NCI-H1930 (cell line): ENCODE measurements around the gene CSMD2.
"Not testable (repeated sequence)": the region's sequence is repeated elsewhere in the genome, so short reads cannot be mapped to it uniquely, and the experiment has no call there.

Experiments
- DNase-seq, 2 experiments: peaks; one replicate each; lab custom pipeline; 2025; lab: John Stamatoyannopoulos, UW

CSMD2 gene

GRCh38 chr1:33548319-33548718 is 616.7 kb downstream of the CSMD2 start:
- DNase-seq, result no peak

GRCh38 chr1:33547576-33547975 is 617.5 kb downstream of the CSMD2 start:
- DNase-seq, result no peak

GRCh38 chr1:33541966-33542365 is 623.1 kb downstream of the CSMD2 start:
- no peak for DNase-seq

- DNase-seq, result no peak
These were observed 627.1 kb downstream of the CSMD2 start for GRCh38 chr1:33537885-33538284.

DNA sequence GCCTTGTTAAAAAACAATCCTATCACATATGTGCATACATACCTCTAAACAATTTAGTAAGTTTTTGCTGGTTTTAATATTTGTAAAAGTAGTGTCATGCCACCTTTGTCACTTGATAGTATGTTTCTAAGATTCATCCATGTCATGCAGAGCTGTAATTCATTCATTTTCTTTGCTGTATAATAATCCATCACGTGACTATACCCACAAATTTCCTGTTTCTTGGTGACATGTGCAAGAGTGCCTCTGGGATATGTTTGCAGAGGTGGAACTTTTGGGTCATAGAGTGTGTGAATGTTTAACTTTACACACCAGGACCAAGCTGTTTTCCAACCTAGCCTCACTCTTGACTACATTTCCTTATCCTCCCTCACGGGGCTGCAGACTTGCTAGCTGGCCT is 629.7 kb downstream of the CSMD2 start:
- DNase-seq, result no peak

DNA sequence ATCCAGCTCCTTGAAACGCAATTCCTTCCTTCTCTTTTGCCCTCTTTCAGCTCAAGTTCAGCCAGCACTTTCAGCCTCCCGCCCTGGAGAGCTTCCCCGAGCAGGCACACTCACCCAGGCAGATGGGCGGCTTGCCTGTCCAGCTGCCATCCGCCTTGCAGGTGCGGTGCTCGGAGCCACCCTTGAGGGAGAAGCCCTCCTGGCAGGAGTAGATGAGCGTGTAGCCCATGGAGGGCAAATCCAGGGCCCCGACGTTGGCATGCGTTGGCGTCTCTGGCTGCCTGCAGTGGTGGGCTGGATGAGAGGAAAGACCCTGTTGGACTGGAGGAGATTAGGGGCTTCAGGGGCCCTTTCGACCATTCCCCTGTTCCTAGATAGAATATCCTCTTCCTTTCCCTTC is 632.1 kb downstream of the CSMD2 start:
- no peak for DNase-seq

DNA sequence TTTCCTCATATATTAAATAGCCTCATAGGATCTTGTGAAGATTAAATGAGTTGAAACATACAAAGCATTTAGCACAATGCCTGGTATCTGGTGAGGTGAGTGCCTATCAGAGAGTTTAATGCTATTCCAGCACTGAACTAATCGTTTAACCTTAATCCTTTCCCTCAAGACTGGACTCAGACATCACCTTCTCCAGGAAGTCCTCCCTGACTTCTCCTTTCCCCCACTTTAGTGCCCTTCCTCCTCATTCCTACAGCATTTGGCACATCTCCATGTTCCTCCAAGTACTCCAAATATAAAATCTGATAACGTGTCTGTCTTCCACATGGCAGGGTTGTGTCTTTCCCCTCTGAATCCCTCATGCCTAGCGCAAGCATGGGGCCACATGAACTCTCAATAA is 632.8 kb downstream of the CSMD2 start:
- no peak for DNase-seq

GRCh38 chr1:33529957-33530356 is 635.1 kb downstream of the CSMD2 start:
- DNase-seq, result no peak

DNA sequence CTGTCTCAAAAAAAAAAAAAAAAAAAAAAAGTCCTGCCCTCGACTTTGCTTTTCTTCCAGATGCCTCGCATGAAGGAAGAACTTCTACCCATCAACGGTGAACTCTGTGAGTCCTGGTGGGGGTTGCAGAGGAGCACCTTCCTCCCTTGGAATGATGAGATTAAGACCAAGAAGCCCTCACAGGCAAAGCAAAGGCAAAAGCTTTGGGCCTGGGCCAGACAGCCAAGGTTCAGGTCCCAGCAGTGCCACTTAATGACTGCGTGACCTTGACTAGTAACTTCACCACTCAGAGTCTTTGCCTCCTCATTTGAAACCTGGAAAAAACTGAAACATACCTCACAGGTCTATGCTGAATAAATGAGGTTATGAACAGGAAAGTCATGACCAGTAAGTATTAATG is 637.1 kb downstream of the CSMD2 start:
- no peak for DNase-seq

DNA sequence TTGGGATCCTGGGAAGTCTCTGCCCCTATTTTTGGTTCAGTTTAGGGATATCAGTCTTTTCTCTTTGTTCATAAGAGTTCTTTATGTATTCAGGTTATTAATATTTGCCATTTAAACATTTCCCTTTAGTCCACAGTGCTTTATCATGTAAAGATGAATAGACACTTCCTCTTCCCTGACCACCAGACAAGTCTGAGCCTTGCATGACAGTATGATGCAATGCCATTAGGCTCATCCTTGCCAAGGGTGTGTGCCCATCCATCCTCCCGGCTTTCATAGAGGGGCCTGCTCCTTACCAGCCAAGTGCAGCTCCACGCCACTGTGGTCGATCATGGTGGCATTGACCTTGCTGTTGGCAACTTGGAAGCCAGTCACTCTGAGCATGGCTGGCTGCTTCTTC is 640.4 kb downstream of the CSMD2 start:
- DNase-seq, result no peak

DNA sequence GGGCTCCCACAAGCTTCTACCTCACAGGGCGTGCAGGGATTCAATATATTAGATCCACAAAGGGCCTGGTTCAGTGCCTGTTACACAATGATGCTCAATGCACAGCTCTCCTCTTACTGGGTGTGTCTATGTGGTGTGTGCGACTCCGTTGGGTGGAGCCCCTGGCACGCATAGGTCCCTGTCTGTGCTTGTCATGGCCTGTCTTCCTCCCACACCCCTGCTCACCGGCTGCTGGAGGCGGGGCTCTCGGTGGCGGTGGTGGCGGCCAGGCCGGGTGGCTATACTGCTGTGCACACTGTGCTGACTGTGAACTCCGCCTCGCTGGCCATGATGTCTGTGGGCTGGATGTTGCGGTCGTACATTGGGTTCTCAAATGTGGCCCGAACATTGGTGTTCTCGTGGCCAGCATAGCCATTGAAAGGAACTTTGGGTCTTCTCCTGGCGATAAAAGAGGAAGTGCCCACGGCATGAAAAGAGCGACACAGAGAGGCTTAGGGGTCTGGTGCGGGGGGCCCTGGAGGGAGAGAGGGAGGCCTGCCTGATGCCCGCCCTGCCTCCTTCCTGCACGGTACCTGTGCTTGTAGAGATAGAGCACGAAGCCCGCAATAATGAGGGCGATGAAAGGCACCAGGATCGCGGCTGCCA is 645.7 kb downstream of the CSMD2 start:
- no peak for DNase-seq

- no peak for DNase-seq
These were observed 647.3 kb downstream of the CSMD2 start for GRCh38 chr1:33517596-33518250.

DNA sequence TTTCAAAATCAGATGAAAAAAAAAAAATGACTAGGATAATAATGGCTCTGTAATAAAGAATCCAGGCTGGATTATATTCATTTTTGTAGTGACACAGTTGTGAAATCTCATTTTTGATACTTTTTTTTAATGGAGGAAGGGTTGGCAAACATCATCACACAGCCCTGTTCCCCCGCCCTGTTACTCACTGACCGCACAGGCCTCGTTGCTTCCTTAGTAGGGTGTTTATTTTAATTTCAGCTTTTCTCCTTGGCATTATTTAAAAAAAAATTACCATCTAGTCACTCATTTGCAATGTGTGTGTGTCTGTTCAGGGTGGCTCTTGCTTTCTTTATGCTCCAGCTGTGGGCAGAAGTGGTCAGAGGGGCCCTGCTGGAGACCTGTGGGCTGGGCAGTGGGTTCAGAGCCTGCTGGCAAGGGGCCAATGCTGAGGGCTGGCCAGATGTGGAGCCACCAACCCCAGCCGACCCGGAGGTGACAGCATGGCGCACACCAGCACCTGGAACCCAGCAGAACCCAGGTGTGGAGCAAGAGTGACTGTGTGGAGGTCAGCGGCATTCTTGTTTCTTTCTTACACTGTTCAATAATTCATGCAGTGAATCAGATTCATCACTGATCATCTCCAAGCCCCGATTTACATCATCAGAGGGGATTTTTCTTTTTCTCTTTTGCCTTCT is 648.0 kb downstream of the CSMD2 start:
- DNase-seq, result no peak

DNA sequence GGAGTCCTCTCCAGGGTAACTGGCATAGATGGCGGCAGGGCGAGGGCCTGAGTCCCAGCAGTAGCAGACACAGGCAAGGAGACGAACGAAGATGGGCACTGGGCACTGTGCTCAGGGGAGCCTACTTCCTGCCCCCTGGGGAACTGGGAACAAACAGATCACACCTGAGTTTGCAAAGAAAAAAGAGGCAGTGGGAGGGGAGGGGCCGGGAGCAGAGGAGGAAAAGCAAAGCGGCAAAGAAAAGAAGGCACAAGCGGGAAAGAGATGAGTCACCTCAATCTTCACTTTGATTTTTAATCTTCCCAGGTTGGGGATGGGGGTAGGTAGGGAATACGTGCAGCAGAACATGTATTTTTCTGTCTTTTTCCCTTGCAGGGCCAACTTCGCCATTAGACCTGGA is 648.6 kb downstream of the CSMD2 start:
- DNase-seq, result no peak

- no peak for DNase-seq
These were observed 649.4 kb downstream of the CSMD2 start for GRCh38 chr1:33515607-33516006.

DNA sequence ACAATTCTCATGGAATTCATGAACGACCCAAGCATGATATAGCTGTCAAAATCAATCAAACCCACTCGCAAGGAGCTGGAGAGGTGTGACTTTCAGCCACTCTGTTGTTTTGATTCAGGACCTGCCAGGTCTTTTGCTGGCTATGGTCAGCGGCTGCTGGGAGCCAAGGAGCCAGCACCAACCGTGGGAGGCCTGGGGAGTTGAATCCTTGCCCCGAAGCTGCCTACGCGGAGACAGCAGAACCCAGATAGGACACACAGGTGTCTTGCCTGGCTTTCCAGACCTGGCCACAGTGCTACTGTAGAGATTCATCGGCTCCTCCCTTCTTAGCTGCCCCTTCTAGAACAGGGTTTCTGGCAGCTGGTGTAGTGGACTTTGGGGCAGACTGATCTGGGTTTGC is 649.9 kb downstream of the CSMD2 start:
- no peak for DNase-seq

DNA sequence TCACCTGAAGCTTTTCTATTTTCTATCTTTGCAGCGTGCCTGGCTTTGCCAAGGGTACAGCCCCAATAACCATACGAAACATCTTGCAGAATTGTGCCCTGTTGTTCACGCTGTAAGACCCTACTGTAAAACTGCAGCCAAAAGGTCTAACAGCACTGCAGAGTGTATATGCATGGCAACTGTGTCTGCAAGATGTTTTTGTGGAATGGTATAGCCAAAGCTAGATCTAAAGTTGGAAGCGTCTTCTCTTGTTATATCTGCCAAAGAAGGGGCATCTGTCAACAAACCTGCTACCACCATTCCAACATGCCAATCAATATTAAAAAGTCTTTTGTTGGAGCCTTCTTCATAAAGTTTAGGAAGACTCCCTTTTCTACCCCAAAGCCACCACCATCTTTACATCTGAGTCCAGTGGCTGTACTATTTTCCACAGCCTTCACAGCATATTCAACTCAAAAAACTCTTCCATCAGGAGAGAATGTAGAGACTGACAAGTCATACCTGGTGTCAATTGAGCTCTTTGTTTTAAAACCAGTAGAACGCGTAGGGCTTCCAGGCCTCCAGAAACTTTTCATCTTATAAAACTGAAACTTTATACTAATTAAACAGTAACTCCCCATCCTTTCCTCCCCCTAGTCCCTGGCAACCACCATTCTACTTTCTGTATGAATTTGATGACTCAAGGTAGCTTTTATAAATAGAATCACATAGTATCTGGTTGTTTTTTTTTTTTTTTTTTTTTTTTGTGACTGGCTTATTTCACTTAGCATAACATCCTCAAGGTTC is 652.6 kb downstream of the CSMD2 start:
- no peak for DNase-seq

GRCh38 chr1:33509276-33509675 is 655.8 kb downstream of the CSMD2 start:
- not testable (repeated sequence) for DNase-seq

GRCh38 chr1:33508151-33508550 is 656.9 kb downstream of the CSMD2 start:
- DNase-seq, result no peak

DNA sequence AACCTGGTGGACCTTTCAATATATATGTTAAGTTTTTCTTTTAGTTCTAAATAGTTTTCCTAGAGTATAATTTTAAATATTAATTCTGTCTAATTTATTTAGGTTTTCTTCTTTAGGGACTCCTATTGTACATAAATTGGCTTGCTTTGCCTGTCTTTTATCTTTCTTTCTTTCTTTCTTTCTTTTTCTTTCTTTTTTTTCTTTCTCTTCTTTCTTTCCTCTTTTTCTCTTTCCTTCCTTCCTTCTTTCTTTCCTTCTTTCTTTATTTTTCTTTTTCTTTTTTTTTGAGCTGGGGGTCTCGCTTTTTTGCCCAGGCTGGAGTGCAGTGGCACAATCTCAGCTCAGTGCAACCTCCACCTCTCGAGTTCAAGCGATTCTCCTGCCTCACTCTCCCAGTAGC is 657.4 kb downstream of the CSMD2 start:
- no peak for DNase-seq

GRCh38 chr1:33503506-33503905 is 661.5 kb downstream of the CSMD2 start:
- no peak for DNase-seq

DNA sequence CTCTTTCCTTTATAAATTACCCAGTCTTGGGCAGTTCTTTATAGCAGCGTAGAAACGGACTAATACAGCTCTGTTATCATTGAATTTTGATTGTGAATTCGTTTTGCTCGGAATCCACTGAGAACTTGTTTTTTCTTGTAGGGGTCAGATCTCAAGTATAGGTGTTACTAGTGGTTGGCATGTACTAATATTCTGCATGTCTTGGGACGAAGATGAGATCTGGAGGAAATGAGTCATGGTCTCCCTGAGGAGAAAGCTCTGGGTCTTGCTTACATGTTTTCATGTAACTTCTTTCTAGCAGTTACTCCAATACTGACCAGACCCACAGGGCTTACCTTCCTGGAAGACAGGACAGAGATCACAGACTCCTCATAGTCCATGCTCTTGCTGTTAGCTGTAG is 662.3 kb downstream of the CSMD2 start:
- DNase-seq, result no peak

DNA sequence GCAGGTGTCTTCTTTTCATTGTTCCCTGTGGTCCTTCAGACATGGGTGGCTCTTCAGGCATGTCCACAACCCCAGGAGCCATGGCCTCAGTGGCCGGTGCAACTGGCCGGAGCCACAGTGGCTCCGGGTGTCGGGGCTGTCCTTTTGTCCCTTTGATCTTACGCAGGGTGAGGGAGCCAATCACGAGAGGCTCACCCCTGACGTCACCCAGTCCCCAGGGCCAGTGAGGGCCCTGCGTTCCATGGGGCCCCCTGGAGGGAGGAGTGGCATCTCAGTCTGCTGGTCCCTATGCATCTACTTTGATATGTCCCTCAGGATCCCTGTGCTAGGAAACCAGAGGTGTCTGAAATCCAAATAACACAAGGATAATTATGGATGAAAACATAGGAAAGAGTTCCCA is 663.3 kb downstream of the CSMD2 start:
- no peak for DNase-seq
